Tibial artery (tissue), 4 donors: ENCODE measurements around the gene VTI1A.

Experiments used
- DNase-seq, 2 donors: peaks; one replicate each; pipeline ENCODE4 v3.0.0-alpha.2; 2019
- H3K27ac ChIP-seq, 2 donors: fragments of 200-600 bp; sonication (generic) in 1 of 2; 1 replicate in 1 of 2; 2 replicates in 1 of 2; pipeline ENCODE4 v1.5.1; 2018 to 2019; ENCODE audit warnings: mild to moderate bottlenecking in 1 of 2
- H3K27me3 ChIP-seq, 2 donors: fragments of 200-600 bp; sonication (generic) in 1 of 2; one replicate each; pipeline versions ENCODE4 v1.5.1 to v1.6.0; 2016 to 2019
- H3K36me3 ChIP-seq, 3 donors: fragments of 200-600 bp; sonication (generic) in 2 of 3; one replicate each; pipeline ENCODE4 v1.5.1; 2016 to 2019; ENCODE audit warnings: mild to moderate bottlenecking in 2 of 3
- H3K4me1 ChIP-seq, 4 donors: fragments of 200-600 bp; sonication (generic) in 2 of 4; 1 replicate in 3 of 4; 2 replicates in 1 of 4; pipeline ENCODE4 v1.5.1; 2016 to 2019
- H3K4me3 ChIP-seq, 2 donors: fragments of 200-600 bp; sonication (generic) in 1 of 2; 1 replicate in 1 of 2; 2 replicates in 1 of 2; pipeline ENCODE4 v1.5.1; 2018 to 2019; ENCODE audit warnings: mild to moderate bottlenecking in 2 of 2
- H3K9me3 ChIP-seq, 3 donors: fragments of 200-600 bp; sonication (generic) in 1 of 3; one replicate each; pipeline ENCODE4 v1.5.1; 2016 to 2019
- CTCF ChIP-seq, 2 experiments: fragments of 200-600 bp in 1 of 2; fragments of 450-650 bp in 1 of 2; IDR thresholded peaks; one replicate each; pipeline ENCODE4 v1.5.1; 2017 to 2019; ENCODE audit warnings: antibody characterized with exemption in 2 of 2, mild to moderate bottlenecking in 1 of 2, moderate library complexity in 1 of 2
- intact Hi-C: fragments of 100-400 bp; cut with DNase I; formaldehyde crosslinking; loops from one replicate; pipeline ENCODE4 v1.15.0; 2023; ENCODE audit warnings: low total_unique reads

Gene VTI1A

DNA sequence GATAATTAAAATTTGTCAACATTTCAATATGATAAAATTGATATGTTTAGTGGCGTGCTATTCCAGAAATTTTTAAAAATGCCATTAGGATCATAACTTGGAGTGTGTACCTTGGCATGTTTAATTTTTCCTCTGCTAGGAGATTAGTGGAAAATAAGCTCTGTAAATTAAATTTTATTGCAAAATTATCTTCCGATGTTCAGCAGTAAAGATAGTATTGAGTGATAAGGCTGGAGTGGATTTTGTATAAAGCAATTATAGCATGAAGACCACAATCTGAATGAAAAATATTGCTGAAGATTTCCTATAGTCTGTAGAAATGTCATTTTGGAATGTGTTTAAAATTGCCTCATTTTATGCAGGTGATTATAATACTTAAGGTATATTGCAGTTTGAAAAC, 110.2 kb downstream of the VTI1A start:
- no peak for TF ChIP-seq CTCF (IDR thresholded peaks at IDR 0.05)
- Histone ChIP-seq H3K27ac (no peak overlapping the region), H3K4me3 (no peak overlapping the region), H3K27me3 (no peaks in the 10 kb centered on the region), H3K4me1 (no peaks in the 10 kb centered on the region), H3K9me3 (no peaks in the 10 kb centered on the region), H3K36me3 (no peaks in the 10 kb centered on the region)
- no peak for DNase-seq
- intact Hi-C loops = no loop called here

DNA sequence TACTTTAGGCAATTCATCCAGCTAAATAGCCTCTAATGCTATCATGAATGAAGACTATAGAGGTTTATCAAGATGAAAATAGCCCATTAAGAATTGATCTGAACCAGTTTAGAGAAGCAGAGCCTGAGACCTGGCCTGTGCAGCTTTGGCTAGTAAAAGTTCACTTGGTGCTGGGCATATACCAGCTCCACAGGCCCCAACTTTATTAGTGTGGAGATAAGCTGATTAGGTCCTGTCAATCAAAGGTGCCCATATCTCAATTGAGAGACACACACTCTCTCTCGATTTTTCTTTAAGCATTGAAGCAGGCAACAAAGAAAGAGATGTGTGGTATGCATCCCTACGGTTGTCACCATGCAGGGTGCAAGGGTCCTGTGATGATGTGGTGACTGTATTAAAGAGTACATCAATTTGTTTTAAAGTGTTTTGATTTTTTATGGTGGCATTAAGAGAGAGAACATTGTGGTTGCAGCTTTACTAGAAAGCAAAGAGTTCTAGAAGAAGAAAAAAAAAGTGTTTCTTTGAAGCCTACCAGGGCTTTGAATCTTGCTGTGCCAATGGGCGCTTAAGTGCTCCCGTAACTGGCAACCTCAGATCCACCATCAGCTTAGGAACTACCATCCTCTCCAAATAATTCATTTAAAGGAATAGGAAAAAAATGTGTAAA, 111.6 kb downstream of the VTI1A start:
- no peaks in the 10 kb centered on the region for H3K36me3 ChIP-seq
- intact Hi-C loops = no loop called here
- DNase-seq = no peak

DNA sequence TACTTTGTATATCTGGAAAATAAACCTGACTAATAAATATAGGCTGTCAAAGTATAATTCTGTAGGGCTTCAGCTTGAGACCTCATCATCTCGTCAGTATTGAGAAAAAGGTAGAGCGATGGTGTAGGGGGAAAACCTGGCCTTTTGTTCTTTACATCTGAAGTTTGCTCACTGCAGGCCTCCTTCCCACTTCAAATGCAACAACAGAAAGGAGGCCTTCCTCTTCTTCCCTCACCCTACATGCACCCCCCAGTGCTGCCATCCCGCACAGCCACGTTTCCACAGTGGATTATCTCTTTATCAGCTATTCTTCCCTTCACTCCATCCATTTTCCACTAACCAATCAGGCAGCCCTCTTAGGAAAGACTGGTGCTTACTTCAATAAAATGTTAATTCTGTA, 112.3 kb downstream of the VTI1A start:
- H3K9me3 ChIP-seq = no peaks in the 10 kb centered on the region
- H3K4me1 ChIP-seq = peaks cover 0 to 1% (median 0%) of the 10 kb centered on the region in 4 donors
- H3K4me3 ChIP-seq = no peak overlapping the region
- DNase-seq = no peak
- intact Hi-C loops = no loop called here
- no peak for TF ChIP-seq CTCF (IDR thresholded peaks at IDR 0.05)
- H3K36me3 ChIP-seq = no peaks in the 10 kb centered on the region
- H3K27me3 ChIP-seq = no peaks in the 10 kb centered on the region
- H3K27ac ChIP-seq = no peak overlapping the region

More for the DNA sequence above, 111.6 kb downstream of the VTI1A start:
- H3K4me1 ChIP-seq = no peaks in the 10 kb centered on the region
- no peaks in the 10 kb centered on the region for H3K9me3 ChIP-seq
- no peak for TF ChIP-seq CTCF (IDR thresholded peaks at IDR 0.05)
- no peak overlapping the region for H3K27ac ChIP-seq
- no peaks in the 10 kb centered on the region for H3K27me3 ChIP-seq
- no peak overlapping the region for H3K4me3 ChIP-seq

GRCh38 chr10:112562122-112562521, 115.1 kb downstream of the VTI1A start:
- DNase-seq = no peak
- Histone ChIP-seq H3K4me3 (no peak overlapping the region), H3K9me3 (no peaks in the 10 kb centered on the region), H3K27me3 (no peaks in the 10 kb centered on the region), H3K36me3 (no peaks in the 10 kb centered on the region), H3K27ac (no peak overlapping the region), H3K4me1 (peaks cover 0 to 5% (median 0%) of the 10 kb centered on the region in 4 donors)
- intact Hi-C loops = loop anchor here (10.0 kb wide), 2 partner anchors 563 to 823 kb away; no protein-coding TSS in a partner anchor
- TF ChIP-seq CTCF (IDR thresholded peaks at IDR 0.05) = no peak

DNA sequence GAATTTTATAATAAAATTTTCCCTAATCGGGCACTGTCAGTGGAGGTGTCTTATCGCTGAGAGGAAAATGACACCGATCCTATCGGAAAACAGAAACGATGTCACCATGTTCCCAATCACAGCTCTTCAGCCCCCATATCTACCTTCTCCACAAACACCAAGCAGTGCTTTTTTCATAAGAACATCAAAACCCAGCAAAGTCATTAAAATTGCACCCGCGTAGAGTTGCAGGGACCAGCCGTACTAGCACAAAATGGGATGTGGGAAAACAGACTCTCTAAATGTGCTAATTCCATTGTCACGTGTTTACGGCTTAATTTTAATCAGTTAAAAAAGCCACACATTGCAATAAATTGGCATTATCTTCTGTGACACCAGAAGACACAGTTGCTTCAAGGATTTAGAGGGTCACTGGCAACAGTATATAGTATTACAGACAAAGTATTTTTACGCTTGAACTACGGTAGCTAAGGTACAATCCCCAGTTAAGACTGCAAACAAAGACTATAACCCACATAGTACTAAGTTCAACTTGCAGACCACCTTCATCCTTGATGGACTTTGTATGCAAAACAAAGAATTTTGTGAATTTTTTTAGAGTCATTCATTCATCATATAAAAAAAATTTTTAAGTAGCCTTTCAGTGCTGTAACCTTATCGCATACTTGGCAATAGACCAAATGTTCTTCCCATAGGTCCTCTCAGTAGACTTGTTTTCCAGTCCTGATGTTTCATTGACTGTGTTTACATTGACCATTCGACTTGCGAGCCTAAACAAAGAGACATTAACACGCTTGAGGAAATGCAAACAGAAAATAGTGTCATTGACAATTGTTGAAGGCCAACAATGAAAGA, 116.0 kb downstream of the VTI1A start:
- Histone ChIP-seq H3K4me3 (no peak overlapping the region), H3K9me3 (no peaks in the 10 kb centered on the region), H3K4me1 (peaks cover 0 to 5% (median 0%) of the 10 kb centered on the region in 4 donors), H3K27me3 (no peaks in the 10 kb centered on the region), H3K36me3 (no peaks in the 10 kb centered on the region), H3K27ac (no peak overlapping the region)
- intact Hi-C loops = loop anchor here (10.0 kb wide), 2 partner anchors 562 to 822 kb away; no protein-coding TSS in a partner anchor
- DNase-seq = no peak
- TF ChIP-seq CTCF (IDR thresholded peaks at IDR 0.05) = no peak
